ENCODE measurements around the gene FAM181A.

Gene FAM181A

GRCh38 chr14:93946104-93946503 lies 19.0 kb downstream of the FAM181A start:
- Histone ChIP-seq H3K27ac (peak overlapping the region in 1 of 21 experiments; percentile 9), H3K4me3 (no peak overlapping the region)

DNA sequence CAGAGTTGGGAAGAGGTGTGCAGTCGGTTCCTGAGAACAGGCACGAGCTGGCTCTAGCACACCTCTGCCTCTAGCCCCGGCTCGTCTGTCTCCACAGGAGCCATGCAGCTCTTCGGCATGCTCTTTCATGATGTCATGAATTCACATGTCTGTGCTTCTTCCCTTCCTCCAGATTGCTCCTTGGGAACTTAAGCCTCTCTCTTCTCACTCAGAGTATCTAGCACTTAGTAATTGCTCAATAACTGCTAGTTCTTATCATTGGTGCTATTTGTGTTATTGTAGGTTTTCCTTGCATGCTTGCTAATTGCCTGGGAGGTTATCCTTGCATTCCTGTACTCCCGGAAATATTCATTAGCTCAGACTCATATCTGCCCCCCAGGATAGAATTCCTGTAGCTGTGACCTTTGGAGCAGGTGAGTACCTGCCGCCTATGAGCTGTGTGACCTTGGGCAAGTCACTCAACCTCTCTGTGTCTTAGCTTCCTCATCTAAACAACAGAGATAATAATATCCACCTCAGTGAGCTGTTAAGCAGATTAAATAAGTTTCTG lies 19.5 kb downstream of the FAM181A start:
- Histone ChIP-seq H3K27ac (peak overlapping the region in 1 of 21 experiments; percentile 9), H3K4me3 (no peak overlapping the region)

DNA sequence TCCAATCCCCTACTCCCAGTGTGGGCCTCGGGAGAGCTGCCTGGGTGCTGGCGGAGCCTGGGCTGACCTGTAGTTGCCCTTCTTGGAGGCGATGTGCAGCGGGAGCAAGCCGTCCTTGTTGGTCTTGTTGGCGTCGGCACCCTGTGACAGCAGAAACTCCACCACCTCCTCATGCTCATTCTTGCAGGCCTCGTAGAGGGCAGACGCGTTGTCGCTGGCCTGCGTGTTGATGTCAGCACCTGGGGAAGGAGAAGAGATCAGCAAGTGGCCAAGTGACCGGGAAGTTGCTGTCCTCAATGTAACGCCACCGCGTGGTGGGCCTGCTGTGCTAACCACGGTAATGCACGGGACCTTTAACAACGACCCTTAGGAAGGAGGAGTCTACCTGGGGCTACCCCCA lies 20.1 kb downstream of the FAM181A start:
- no peak overlapping the region for H3K4me3 ChIP-seq
- no peak overlapping the region for H3K27ac ChIP-seq

- no peak overlapping the region for H3K27ac ChIP-seq
- H3K4me3 ChIP-seq = no peak overlapping the region
Measured at GRCh38 chr14:93949511-93950075, 22.4 kb downstream of the FAM181A start.

DNA sequence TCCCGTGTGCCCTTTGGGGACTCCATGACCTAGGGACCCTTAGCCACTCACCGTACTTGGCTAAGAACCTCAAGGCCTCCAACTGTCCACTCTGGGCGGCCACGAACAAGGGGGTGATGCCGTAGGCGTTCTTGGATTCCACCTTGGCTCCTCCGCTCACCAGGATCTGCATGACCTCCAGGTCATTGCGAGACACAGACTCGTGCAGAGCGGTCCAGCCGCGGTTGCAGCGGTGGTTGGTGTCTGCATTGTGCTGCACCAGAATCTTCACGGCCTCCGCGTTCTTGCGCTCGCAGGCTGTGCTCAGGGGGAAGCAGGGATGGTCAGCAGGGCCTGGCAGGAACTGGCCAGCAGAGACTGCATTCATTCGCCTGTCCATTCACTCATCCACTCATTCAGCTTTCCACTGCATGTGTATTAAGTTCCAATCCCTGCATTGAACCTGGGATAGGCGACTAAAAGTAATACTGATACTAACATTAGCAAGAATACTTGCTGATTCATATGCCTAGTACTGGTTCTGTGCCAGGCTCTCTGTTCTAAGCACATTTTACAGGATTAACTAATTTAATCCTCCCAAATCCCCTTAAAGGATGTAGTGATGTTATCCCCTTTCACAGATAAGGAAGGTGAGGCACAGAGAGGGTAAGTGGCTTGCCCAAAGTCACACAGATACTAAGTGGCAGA lies 23.9 kb downstream of the FAM181A start:
- Histone ChIP-seq H3K4me3 (no peak overlapping the region), H3K27ac (no peak overlapping the region)

GRCh38 chr14:93951635-93952540 lies 24.7 kb downstream of the FAM181A start:
- H3K4me3 ChIP-seq = no peak overlapping the region
- no peak overlapping the region for H3K27ac ChIP-seq

- H3K27ac ChIP-seq = no peak overlapping the region
- no peak overlapping the region for H3K4me3 ChIP-seq
Measured at GRCh38 chr14:93952829-93953228, 25.7 kb downstream of the FAM181A start.

DNA sequence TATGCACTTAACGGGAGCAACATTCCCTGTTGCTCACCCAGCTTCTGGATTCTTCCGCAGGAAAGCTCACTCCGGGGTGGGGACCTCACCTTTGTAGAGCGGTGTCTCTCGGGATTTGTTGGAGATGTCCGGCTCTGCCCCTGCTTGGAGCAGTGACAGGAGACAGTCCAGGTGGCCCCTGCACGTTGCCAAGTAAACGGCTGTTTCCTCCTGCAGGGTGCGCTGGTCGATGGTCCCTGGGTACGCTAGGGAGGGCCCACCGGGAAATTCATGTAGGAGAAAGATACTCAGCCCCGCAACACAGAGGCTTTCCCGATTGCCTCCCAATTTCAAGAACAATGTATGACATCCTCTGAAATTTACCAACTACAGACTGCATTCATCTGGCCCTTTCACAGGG lies 26.1 kb downstream of the FAM181A start:
- H3K27ac ChIP-seq = peak overlapping the region in 1 of 21 experiments; percentile 87
- no peak overlapping the region for H3K4me3 ChIP-seq

- peak overlapping the region in 2 of 21 experiments; percentile 86 to 87 for H3K27ac ChIP-seq
- H3K4me3 ChIP-seq = no peak overlapping the region
Measured at GRCh38 chr14:93953739-93954515, 26.8 kb downstream of the FAM181A start.

- Histone ChIP-seq H3K4me3 (no peak overlapping the region), H3K27ac (peak overlapping the region in 4 of 21 experiments; percentile 46 to 87 (median 78))
Measured at GRCh38 chr14:93954516-93954830, 27.3 kb downstream of the FAM181A start.

- Histone ChIP-seq H3K27ac (peak overlapping the region in 12 of 21 experiments; percentile 42 to 87 (median 72)), H3K4me3 (peak overlapping the region in 2 of 7 experiments; percentile 1 to 20)
Measured at GRCh38 chr14:93954900-93955849, 28.0 kb downstream of the FAM181A start.

DNA sequence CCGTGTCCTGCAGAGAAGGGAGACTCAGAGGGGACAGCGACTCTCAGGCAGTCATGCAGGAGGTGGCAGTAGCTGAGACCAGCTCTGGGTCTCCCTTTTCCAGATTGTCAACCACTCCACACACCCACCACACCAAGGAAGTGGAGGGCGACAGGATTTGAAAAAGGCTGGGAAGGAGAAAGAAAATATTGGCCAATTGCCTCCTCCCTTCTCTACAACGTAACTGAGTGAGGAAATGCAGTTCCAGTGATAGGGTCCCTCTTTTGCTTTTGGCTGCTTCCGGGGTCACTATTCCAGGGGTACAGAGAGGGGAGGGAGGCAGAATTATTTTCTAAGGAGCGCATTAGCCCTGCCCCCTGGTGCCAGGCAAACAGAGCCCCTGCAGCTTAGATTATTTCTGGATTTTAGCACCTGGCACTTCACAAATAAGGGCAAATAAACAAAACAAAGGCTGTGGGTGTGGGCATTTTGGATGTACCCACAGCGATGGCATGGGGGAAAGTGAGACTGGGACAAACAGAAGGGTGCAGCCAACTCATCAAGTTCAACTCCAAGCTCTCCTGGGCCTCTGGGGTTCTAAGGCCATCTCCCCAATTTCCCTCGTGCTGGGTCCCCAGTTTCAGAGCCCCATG lies 28.8 kb downstream of the FAM181A start:
- H3K4me3 ChIP-seq = peak overlapping the region in 1 of 7 experiments; percentile 20
- H3K27ac ChIP-seq = peak overlapping the region in 11 of 21 experiments; percentile 47 to 87 (median 73)

DNA sequence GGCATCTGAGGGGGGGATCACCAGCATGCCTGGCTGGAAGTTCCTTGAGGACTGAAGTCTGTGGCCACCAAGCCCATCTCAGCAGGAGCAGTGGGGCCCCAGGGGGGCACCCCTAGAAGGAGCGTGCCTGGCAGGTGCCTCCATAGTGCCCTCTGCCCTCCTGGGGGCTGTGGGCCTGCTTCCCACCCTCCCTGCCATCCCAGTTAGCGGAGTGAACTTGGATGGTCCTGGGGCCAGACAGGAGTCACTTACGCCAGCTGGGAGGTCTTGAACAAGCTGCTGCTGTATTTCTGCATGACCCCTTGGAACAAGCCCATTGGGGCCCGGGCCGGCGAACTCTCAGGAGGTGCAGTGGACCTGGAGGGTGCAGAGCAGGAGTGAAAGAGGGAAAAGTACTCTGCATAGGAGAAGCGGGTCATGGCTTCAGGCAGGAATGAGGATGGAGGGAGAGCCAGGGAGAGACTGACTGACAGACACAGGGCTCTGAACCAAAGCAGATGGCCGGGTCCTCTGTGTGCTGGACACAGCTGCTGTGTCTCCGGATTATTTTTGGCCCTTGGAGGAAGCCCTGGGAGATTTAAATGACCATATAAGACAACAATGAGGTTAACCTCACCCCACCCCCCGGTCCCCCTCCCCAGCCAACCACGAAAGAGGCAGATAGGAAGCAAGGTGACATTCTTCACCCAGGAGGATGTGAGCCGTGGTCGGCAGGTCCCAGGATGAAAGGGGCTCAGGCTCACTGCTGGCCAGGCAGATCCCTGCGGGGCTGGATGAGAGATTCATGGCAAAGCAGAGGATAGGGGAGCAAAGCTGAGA lies 29.6 kb downstream of the FAM181A start:
- peak overlapping the region in 6 of 21 experiments; percentile 17 to 87 (median 81) for H3K27ac ChIP-seq
- H3K4me3 ChIP-seq = no peak overlapping the region

DNA sequence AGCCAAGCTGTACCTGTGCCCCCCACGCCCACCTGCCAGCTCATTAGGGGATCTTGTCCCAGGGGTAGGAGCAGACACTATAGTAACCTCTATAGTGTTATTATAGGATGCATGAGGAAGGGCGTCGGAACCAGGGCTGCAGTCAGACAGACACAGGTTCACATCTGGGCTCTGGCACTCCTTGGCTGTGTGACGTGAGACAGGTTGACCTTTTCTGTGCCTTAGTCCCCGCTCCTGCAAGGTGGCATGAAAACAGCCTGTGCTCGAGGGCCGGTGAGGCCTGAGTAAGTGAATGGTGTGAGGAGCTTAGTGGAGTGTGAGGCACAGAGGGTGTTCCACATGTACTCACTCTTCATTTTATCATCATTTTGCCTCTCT lies 30.2 kb downstream of the FAM181A start:
- H3K27ac ChIP-seq = peak overlapping the region in 3 of 21 experiments; percentile 10 to 86 (median 77)
- H3K4me3 ChIP-seq = no peak overlapping the region

DNA sequence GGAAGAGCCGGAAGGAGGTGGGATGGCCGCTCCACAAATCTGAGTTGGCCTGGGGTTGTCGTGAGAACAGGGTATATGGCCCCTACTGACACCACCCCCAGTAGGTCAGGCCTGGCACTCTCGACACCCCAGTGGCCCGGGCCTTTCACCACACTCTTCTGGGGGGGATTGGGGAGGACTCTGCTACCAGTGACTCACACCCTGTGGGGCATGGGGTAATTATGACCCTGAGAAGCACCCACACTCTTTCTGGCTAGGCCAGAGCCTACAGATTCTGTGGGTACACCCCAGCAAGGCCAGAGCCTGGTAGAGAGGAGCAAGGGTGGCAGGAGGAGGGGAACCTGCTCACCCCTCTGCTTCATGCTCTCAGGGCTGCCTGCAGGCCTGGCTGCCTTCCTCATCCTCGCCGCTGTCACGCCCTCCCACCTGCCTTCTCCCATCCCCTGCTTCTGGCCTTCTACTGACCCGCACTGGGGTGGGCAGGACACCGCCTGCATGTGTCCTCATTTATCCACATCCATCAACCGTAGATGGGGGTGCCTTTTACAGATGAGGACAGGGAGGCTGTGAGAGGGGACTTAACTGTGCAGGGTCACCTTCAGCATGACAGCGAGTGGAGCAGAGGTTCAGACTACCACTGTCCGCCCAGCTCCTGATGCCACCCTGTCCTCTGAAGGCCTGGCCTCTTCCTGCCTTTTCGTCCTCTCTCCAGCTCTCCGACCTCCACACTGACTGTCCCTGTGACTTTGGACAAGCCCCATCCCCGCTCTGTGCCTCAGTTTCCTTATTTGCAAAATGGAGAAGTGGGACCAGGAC lies 30.8 kb downstream of the FAM181A start:
- peak overlapping the region in 4 of 21 experiments; percentile 10 to 86 (median 76) for H3K27ac ChIP-seq
- no peak overlapping the region for H3K4me3 ChIP-seq

- peak overlapping the region in 11 of 21 experiments; percentile 7 to 77 (median 58) for H3K27ac ChIP-seq
- H3K4me3 ChIP-seq = no peak overlapping the region
Measured at GRCh38 chr14:93958567-93959238, 31.6 kb downstream of the FAM181A start.

All from skin epidermis (tissue), 12 donors.